Measurements from ENCODE around the gene TRIM31.

The TRIM31 gene

GRCh38 chr6:30154061-30154460 is 41.2 kb upstream of the TRIM31 start:
- ChIA-PET POLR2A (no interaction called here), CTCF (interaction anchor here (0.6 to 6.7 kb wide), 3 partner anchors 12 to 22 kb away, joined by 3 to 56 read pairs (median 6); no protein-coding TSS in a partner anchor)
- DNase-seq (ENCODE audit: low read depth, low spot score) = no peak
- no peak for TF ChIP-seq CTCF (IDR thresholded peaks at IDR 0.05; ENCODE audit: insufficient read depth, low read length, missing control alignments)
- H3K4me3 ChIP-seq (ENCODE audit: low read depth, low read length) = no peak overlapping the region

GRCh38 chr6:30152910-30153610 is 40.2 kb upstream of the TRIM31 start:
- POLR2A ChIA-PET = no interaction called here
- no peak for DNase-seq (ENCODE audit: low read depth, low spot score)
- CTCF ChIA-PET = interaction anchor here (6.7 kb wide), 1 partner anchor 21 kb away, joined by 56 read pairs; no protein-coding TSS in a partner anchor
- TF ChIP-seq CTCF (IDR thresholded peaks at IDR 0.05; ENCODE audit: insufficient read depth, low read length, missing control alignments) = no peak
- H3K4me3 ChIP-seq (ENCODE audit: low read depth, low read length) = no peak overlapping the region

GRCh38 chr6:30152016-30152673 is 39.3 kb upstream of the TRIM31 start:
- DNase-seq (ENCODE audit: low read depth, low spot score) = no peak
- no peak for TF ChIP-seq CTCF (IDR thresholded peaks at IDR 0.05; ENCODE audit: insufficient read depth, low read length, missing control alignments)
- ChIA-PET CTCF (interaction anchor here (2.4 to 6.7 kb wide), 2 partner anchors 16 to 21 kb away, joined by 7 to 56 read pairs; no protein-coding TSS in a partner anchor), POLR2A (no interaction called here)
- H3K4me3 ChIP-seq (ENCODE audit: low read depth, low read length) = no peak overlapping the region

- DNase-seq (ENCODE audit: low read depth, low spot score) = no peak
- H3K4me3 ChIP-seq (ENCODE audit: low read depth, low read length) = no peak overlapping the region
- TF ChIP-seq CTCF (IDR thresholded peaks at IDR 0.05; ENCODE audit: insufficient read depth, low read length, missing control alignments) = no peak
- ChIA-PET CTCF (interaction anchor here (2.4 to 6.7 kb wide), 2 partner anchors 16 to 20 kb away, joined by 7 to 56 read pairs; no protein-coding TSS in a partner anchor), POLR2A (no interaction called here)
Measured at GRCh38 chr6:30151580-30151979, 38.7 kb upstream of the TRIM31 start.

- TF ChIP-seq CTCF (IDR thresholded peaks at IDR 0.05; ENCODE audit: insufficient read depth, low read length, missing control alignments) = no peak
- CTCF ChIA-PET = interaction anchor here (2.4 to 6.7 kb wide), 2 partner anchors 17 to 19 kb away, joined by 7 to 56 read pairs; no protein-coding TSS in a partner anchor
- POLR2A ChIA-PET = no interaction called here
- no peak for DNase-seq (ENCODE audit: low read depth, low spot score)
- H3K4me3 ChIP-seq (ENCODE audit: low read depth, low read length) = no peak overlapping the region
Measured at GRCh38 chr6:30150671-30151395, 37.9 kb upstream of the TRIM31 start.
